Measurements from ENCODE around the gene KLHL13. TPM values are rescaled to one million over a fixed set of nuclear protein-coding genes. Genes with fewer than 3 reads are reported as not detected.

KLHL13 gene
- total RNA-seq, 4 donors from 2014 or later: 14.2 to 32.6 (median 21.8) TPM

GRCh38 chrX:118088084-118088483 is 28.5 kb downstream of the KLHL13 start:
- WGBS, 2 donors (ENCODE audit: low coverage in 1 of 2): 78 to 88% methylated on average over 4 of the region's 4 CpGs
- ATAC-seq: no peak
- H3K4me3 ChIP-seq: no peak overlapping the region
- H3K27ac ChIP-seq: no peak overlapping the region
- H3K36me3 ChIP-seq: no peaks in the 10 kb centered on the region
- TF ChIP-seq, protein P1, sequence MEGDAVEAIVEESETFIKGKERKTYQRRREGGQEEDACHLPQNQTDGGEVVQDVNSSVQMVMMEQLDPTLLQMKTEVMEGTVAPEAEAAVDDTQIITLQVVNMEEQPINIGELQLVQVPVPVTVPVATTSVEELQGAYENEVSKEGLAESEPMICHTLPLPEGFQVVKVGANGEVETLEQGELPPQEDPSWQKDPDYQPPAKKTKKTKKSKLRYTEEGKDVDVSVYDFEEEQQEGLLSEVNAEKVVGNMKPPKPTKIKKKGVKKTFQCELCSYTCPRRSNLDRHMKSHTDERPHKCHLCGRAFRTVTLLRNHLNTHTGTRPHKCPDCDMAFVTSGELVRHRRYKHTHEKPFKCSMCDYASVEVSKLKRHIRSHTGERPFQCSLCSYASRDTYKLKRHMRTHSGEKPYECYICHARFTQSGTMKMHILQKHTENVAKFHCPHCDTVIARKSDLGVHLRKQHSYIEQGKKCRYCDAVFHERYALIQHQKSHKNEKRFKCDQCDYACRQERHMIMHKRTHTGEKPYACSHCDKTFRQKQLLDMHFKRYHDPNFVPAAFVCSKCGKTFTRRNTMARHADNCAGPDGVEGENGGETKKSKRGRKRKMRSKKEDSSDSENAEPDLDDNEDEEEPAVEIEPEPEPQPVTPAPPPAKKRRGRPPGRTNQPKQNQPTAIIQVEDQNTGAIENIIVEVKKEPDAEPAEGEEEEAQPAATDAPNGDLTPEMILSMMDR (IDR thresholded peaks at IDR 0.05): no peak
- no peak for TF ChIP-seq POLR2AphosphoS5 (IDR thresholded peaks at IDR 0.05)
- no peak for TF ChIP-seq EP300 (IDR thresholded peaks at IDR 0.05)
- TF ChIP-seq POLR2A (IDR thresholded peaks at IDR 0.05): no peak
- no peaks in the 10 kb centered on the region for H3K9me3 ChIP-seq
- H3K27me3 ChIP-seq: no peaks in the 10 kb centered on the region
- H3K4me1 ChIP-seq: no peaks in the 10 kb centered on the region

- no peak for ATAC-seq
- 27 to 33% methylated on average over 1 of the region's 1 CpG for WGBS, 2 donors (ENCODE audit: low coverage in 1 of 2)
- no peak overlapping the region for H3K27ac ChIP-seq
- TF ChIP-seq EP300 (IDR thresholded peaks at IDR 0.05) (no peak), POLR2AphosphoS5 (IDR thresholded peaks at IDR 0.05) (no peak), POLR2A (IDR thresholded peaks at IDR 0.05) (no peak)
- TF ChIP-seq, protein P1 (IDR thresholded peaks at IDR 0.05): no peak
- H3K4me1 ChIP-seq: no peaks in the 10 kb centered on the region
- no peaks in the 10 kb centered on the region for H3K9me3 ChIP-seq
- no peaks in the 10 kb centered on the region for H3K36me3 ChIP-seq
- H3K4me3 ChIP-seq: no peak overlapping the region
- no peaks in the 10 kb centered on the region for H3K27me3 ChIP-seq
Observed at GRCh38 chrX:118074196-118074595, 42.4 kb downstream of the KLHL13 start.

GRCh38 chrX:118066867-118067515 is 49.6 kb downstream of the KLHL13 start:
- Histone ChIP-seq H3K4me1 (no peaks in the 10 kb centered on the region), H3K36me3 (no peaks in the 10 kb centered on the region), H3K27ac (no peak overlapping the region), H3K27me3 (no peaks in the 10 kb centered on the region), H3K4me3 (no peak overlapping the region), H3K9me3 (no peaks in the 10 kb centered on the region)
- 66 to 100% methylated on average over 1 to 2 of the region's 2 CpGs for WGBS, 2 donors (ENCODE audit: low coverage in 1 of 2)
- no peak for ATAC-seq
- TF ChIP-seq, protein P1 (IDR thresholded peaks at IDR 0.05): no peak
- TF ChIP-seq POLR2AphosphoS5 (IDR thresholded peaks at IDR 0.05) (no peak), EP300 (IDR thresholded peaks at IDR 0.05) (no peak), POLR2A (IDR thresholded peaks at IDR 0.05) (no peak)

DNA sequence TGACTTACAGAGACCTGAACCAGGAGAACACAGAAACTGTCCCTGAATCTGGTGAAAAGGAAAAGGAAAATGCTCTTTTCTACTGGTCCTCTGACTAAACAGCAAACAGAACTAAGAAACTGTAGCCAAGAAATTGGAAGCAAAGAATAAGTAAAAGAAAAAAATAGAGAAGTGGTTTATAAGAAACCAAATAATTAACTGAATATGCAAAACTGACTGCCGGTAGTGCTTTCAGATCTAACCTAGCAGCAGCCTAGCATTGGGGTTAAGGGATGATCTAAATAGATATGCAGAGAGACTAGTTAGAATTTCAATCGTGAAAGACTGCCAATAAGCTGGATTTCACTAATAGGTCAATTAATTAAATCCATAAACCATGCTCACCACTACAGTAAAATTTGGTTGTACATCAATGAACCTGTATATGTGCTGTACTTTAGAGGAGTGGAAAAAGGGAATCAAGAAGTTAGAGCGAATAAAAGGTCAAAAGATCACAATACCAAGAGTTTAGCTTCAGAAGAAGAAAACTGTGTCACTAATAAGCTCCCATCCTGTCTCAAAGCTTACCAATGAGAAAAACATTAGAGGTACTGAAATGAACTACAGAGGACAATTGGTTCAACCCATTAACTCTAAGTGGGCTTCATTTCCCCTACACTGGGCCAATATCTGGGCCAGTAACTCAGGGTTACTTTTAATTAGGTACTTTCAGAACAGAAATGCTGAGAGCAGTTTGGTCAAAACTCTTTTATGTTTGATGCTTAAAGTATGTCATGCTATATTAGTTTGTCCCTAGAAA is 53.6 kb downstream of the KLHL13 start:
- 58 to 79% methylated on average over 3 of the region's 3 CpGs for WGBS, 2 donors (ENCODE audit: low coverage in 1 of 2)
- TF ChIP-seq POLR2A (IDR thresholded peaks at IDR 0.05): no peak
- no peak for TF ChIP-seq POLR2AphosphoS5 (IDR thresholded peaks at IDR 0.05)
- TF ChIP-seq, protein P1 (IDR thresholded peaks at IDR 0.05): no peak
- TF ChIP-seq EP300 (IDR thresholded peaks at IDR 0.05): no peak

More for the DNA sequence above, 53.6 kb downstream of the KLHL13 start:
- H3K4me1 ChIP-seq: no peaks in the 10 kb centered on the region
- H3K4me3 ChIP-seq: no peak overlapping the region
- no peak for ATAC-seq
- H3K9me3 ChIP-seq: no peaks in the 10 kb centered on the region
- H3K27ac ChIP-seq: no peak overlapping the region
- H3K27me3 ChIP-seq: no peaks in the 10 kb centered on the region
- no peaks in the 10 kb centered on the region for H3K36me3 ChIP-seq

Measured in gastroesophageal sphincter (tissue), 4 donors.